ENCODE results near the gene RAB40C. TPM values are rescaled to one million over a fixed set of nuclear protein-coding genes. Genes with fewer than 3 reads are reported as not detected.

RAB40C gene
- total and polyA plus RNA-seq, 5 donors: 10.9 to 13.4 (median 12.4) TPM

DNA sequence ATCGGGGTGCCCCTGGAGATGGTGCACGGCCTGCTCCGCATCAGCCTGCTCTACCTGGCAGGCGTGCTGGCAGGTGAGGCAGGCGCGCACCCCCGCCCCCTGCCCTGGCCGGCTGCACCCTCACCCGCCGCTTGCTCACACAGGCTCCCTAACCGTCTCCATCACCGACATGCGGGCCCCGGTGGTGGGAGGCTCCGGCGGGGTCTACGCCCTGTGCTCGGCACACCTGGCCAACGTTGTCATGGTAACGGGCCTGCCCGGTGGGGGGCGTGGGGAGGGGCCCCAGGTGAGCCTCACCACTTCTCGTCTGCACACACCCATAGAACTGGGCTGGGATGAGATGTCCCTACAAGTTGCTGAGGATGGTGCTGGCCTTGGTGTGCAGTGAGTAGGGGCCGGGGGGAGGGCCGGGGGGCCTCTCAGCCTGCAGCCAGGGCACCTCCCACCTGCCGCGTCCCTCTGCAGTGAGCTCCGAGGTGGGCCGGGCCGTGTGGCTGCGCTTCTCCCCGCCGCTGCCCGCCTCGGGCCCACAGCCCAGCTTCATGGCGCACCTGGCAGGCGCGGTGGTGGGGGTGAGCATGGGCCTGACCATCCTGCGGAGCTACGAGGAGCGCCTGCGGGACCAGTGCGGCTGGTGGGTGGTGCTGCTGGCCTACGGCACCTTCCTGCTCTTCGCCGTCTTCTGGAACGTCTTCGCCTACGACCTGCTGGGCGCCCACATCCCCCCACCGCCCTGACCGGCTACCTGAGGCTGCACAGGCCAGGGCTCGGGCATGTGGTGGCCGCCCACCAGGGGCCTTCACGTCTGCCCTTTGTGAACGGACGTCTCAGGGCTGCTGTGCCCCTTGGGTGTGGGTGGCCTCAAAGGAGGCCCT, 87.7 kb downstream of the RAB40C start:
- H3K4me1 ChIP-seq (ENCODE audit: control insufficient read depth, insufficient read depth, low read length): peaks cover 7% of the 10 kb centered on the region

DNA sequence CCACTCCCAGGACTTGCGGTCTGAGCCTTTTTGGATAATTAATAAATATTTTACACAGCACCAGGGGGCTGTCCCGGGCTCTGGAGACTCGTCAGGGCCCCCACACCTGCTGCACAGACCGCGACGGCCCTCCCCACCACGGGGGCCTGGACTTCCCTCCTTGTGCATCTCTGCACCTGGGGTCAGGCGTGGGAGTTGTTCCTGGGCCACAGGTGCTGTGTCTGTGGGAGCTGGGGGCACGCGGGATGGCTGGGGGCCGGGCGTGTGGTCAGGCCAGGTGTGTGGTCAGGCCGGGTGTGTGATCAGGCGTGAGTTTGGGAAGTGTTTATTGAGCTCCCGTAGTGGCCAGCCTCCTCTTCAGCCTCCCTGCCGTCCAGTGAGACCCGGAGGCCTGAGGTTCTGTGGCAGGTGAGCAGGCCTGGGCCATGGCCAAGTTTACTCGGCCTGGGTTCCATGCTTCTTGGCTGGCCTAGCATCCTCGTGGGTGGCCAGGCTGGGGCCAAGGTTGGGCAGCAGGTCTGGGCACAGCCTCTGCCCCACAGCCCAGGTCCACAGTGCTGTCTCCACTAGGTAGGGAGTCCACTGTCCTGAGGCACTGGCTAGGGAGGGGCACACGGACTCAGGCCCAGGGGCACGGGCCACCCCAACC, 88.5 kb downstream of the RAB40C start:
- intact Hi-C loops (cut with DNase I): no loop called here
- Histone ChIP-seq H3K4me1 (ENCODE audit: control insufficient read depth, insufficient read depth, low read length) (peaks cover 7% of the 10 kb centered on the region), H3K9me3 (ENCODE audit: control insufficient read depth, low read length) (no peaks in the 10 kb centered on the region), H3K27me3 (ENCODE audit: control insufficient read depth, insufficient read depth) (no peaks in the 10 kb centered on the region), H3K27ac (ENCODE audit: low read length) (no peak overlapping the region), H3K4me3 (ENCODE audit: low read length) (no peak overlapping the region)
- 80% methylated on average over 21 of the region's 21 CpGs for WGBS
- ATAC-seq (no peak), DNase-seq (no peak)

More for the DNA sequence above, 87.7 kb downstream of the RAB40C start:
- H3K27me3 ChIP-seq (ENCODE audit: control insufficient read depth, insufficient read depth): no peaks in the 10 kb centered on the region
- ATAC-seq: no peak
- no peak for DNase-seq
- H3K27ac ChIP-seq (ENCODE audit: low read length): no peak overlapping the region
- 56% methylated on average over 57 of the region's 57 CpGs for WGBS
- intact Hi-C loops (cut with DNase I): no loop called here
- no peak overlapping the region for H3K4me3 ChIP-seq (ENCODE audit: low read length)
- no peaks in the 10 kb centered on the region for H3K9me3 ChIP-seq (ENCODE audit: control insufficient read depth, low read length)

Small RNA genes lying within 50 kb of the gene (microRNA-seq; reads per million reads assigned to microRNA genes)
- gene MIR3176: 1.6 to 2.5 reads per million in 2 donors

Other genes with a start within 250 kb of the RAB40C start
- 10 to 100 TPM in 3 of 4 donors, 1 to 10 TPM in 1; 8.4 to 12.2 (median 10.6) TPM for gene AXIN1, start 237.3 kb upstream of the RAB40C start, total RNA-seq
- gene AXIN1, start 237.3 kb upstream of the RAB40C start, polyA plus RNA-seq: 10.2 TPM
- 10 to 100 TPM; 63.9 to 74.9 (median 69.3) TPM for gene MRPL28, start 219.5 kb upstream of the RAB40C start, total RNA-seq
- gene MRPL28, start 219.5 kb upstream of the RAB40C start, polyA plus RNA-seq: 130 TPM
- 10 to 100 TPM; 28.0 to 39.5 (median 34.8) TPM for gene PGAP6, start 208.1 kb upstream of the RAB40C start, total RNA-seq
- 33.2 TPM for gene PGAP6, start 208.1 kb upstream of the RAB40C start, polyA plus RNA-seq
- 10 to 100 TPM; 49.7 to 86.4 (median 66.0) TPM for gene NME4, start 192.9 kb upstream of the RAB40C start, total RNA-seq
- 73.1 TPM for gene NME4, start 192.9 kb upstream of the RAB40C start, polyA plus RNA-seq
- 10 to 100 TPM in 3 of 4 donors, 1 to 10 TPM in 1; 8.6 to 14.6 (median 13.3) TPM for gene DECR2, start 188.2 kb upstream of the RAB40C start, total RNA-seq
- gene DECR2, start 188.2 kb upstream of the RAB40C start, polyA plus RNA-seq: 14.3 TPM
- gene RAB11FIP3, start 164.4 kb upstream of the RAB40C start, total RNA-seq: 10 to 100 TPM; 32.2 to 44.6 (median 38.4) TPM
- gene RAB11FIP3, start 164.4 kb upstream of the RAB40C start, polyA plus RNA-seq: 25.1 TPM
- 10 to 100 TPM; 15.4 to 22.1 (median 19.6) TPM for gene CAPN15, start 62.4 kb upstream of the RAB40C start, total RNA-seq
- 16.9 TPM for gene CAPN15, start 62.4 kb upstream of the RAB40C start, polyA plus RNA-seq
- gene PRR35, start 29.7 kb upstream of the RAB40C start, total RNA-seq: not detected
- gene PRR35, start 29.7 kb upstream of the RAB40C start, polyA plus RNA-seq: not detected
- gene NHLRC4, start 23.1 kb upstream of the RAB40C start, total RNA-seq: under 1 TPM; 0.22 to 0.62 (median 0.54) TPM
- gene NHLRC4, start 23.1 kb upstream of the RAB40C start, polyA plus RNA-seq: 0.84 TPM
- gene PIGQ, start 20.1 kb upstream of the RAB40C start, total RNA-seq: 10 to 100 TPM; 19.8 to 23.0 (median 21.6) TPM
- gene PIGQ, start 20.1 kb upstream of the RAB40C start, polyA plus RNA-seq: 22.9 TPM
- under 1 TPM; 0.15 to 0.70 (median 0.20) TPM for gene WFIKKN1, start 40.9 kb downstream of the RAB40C start, total RNA-seq
- 0.29 TPM for gene WFIKKN1, start 40.9 kb downstream of the RAB40C start, polyA plus RNA-seq
- gene METTL26, start 46.2 kb downstream of the RAB40C start, total RNA-seq: 10 to 100 TPM; 55.4 to 60.3 (median 56.6) TPM
- 128 TPM for gene METTL26, start 46.2 kb downstream of the RAB40C start, polyA plus RNA-seq
- 100 to 1,000 TPM in 1 of 4 donors, 10 to 100 TPM in 3; 71.2 to 121 (median 85.6) TPM for gene MCRIP2, start 51.8 kb downstream of the RAB40C start, total RNA-seq
- gene MCRIP2, start 51.8 kb downstream of the RAB40C start, polyA plus RNA-seq: 141 TPM
- 10 to 100 TPM; 10.5 to 13.7 (median 12.0) TPM for gene WDR90, start 59.3 kb downstream of the RAB40C start, total RNA-seq
- gene WDR90, start 59.3 kb downstream of the RAB40C start, polyA plus RNA-seq: 8.1 TPM
- gene RHOT2, start 78.1 kb downstream of the RAB40C start, total RNA-seq: 100 to 1,000 TPM in 1 of 4 donors, 10 to 100 TPM in 3; 84.3 to 104 (median 90.8) TPM
- 101 TPM for gene RHOT2, start 78.1 kb downstream of the RAB40C start, polyA plus RNA-seq
- gene RHBDL1, start 85.6 kb downstream of the RAB40C start, total RNA-seq: 1 to 10 TPM in 3 of 4 donors, under 1 TPM in 1; 0.89 to 2.9 (median 1.7) TPM
- 2.3 TPM for gene RHBDL1, start 85.6 kb downstream of the RAB40C start, polyA plus RNA-seq
- gene STUB1, start 90.3 kb downstream of the RAB40C start, total RNA-seq: 100 to 1,000 TPM; 114 to 121 (median 119) TPM
- gene STUB1, start 90.3 kb downstream of the RAB40C start, polyA plus RNA-seq: 126 TPM
- 10 to 100 TPM; 52.0 to 55.7 (median 54.6) TPM for gene JMJD8, start 94.3 kb downstream of the RAB40C start, total RNA-seq
- gene JMJD8, start 94.3 kb downstream of the RAB40C start, polyA plus RNA-seq: 49.7 TPM
- 1 to 10 TPM; 7.1 to 9.0 (median 8.2) TPM for gene WDR24, start 100.3 kb downstream of the RAB40C start, total RNA-seq
- gene WDR24, start 100.3 kb downstream of the RAB40C start, polyA plus RNA-seq: 6.3 TPM
- under 1 TPM; 0.19 to 0.38 (median 0.28) TPM for gene FBXL16, start 115.7 kb downstream of the RAB40C start, total RNA-seq
- gene FBXL16, start 115.7 kb downstream of the RAB40C start, polyA plus RNA-seq: 0.34 TPM
- 10 to 100 TPM; 65.2 to 75.0 (median 69.4) TPM for gene METRN, start 125.1 kb downstream of the RAB40C start, total RNA-seq
- gene METRN, start 125.1 kb downstream of the RAB40C start, polyA plus RNA-seq: 68.2 TPM
- gene ANTKMT, start 131.1 kb downstream of the RAB40C start, total RNA-seq: 10 to 100 TPM; 25.7 to 38.8 (median 33.2) TPM
- 37.6 TPM for gene ANTKMT, start 131.1 kb downstream of the RAB40C start, polyA plus RNA-seq
- gene CCDC78, start 136.4 kb downstream of the RAB40C start, total RNA-seq: under 1 TPM in 3 of 4 donors, not detected in 1; 0.36 to 0.97 (median 0.40) TPM
- gene CCDC78, start 136.4 kb downstream of the RAB40C start, polyA plus RNA-seq: 0.48 TPM
- 10 to 100 TPM in 3 of 4 donors, 1 to 10 TPM in 1; 7.5 to 15.3 (median 12.0) TPM for gene HAGHL, start 137.0 kb downstream of the RAB40C start, total RNA-seq
- gene HAGHL, start 137.0 kb downstream of the RAB40C start, polyA plus RNA-seq: 21.0 TPM
- gene CIAO3, start 150.9 kb downstream of the RAB40C start, total RNA-seq: 10 to 100 TPM; 21.5 to 31.3 (median 23.4) TPM
- gene CIAO3, start 150.9 kb downstream of the RAB40C start, polyA plus RNA-seq: 28.2 TPM
- 1 to 10 TPM in 2 of 4 donors, under 1 TPM in 1, not detected in 1; 0.92 to 3.1 (median 1.0) TPM for gene MSLN, start 170.7 kb downstream of the RAB40C start, total RNA-seq
- not detected for gene MSLN, start 170.7 kb downstream of the RAB40C start, polyA plus RNA-seq
- 10 to 100 TPM in 2 of 4 donors, 1 to 10 TPM in 2; 9.3 to 11.8 (median 9.9) TPM for gene RPUSD1, start 198.3 kb downstream of the RAB40C start, total RNA-seq
- 11.5 TPM for gene RPUSD1, start 198.3 kb downstream of the RAB40C start, polyA plus RNA-seq
- gene CHTF18, start 198.6 kb downstream of the RAB40C start, total RNA-seq: 1 to 10 TPM; 4.0 to 6.9 (median 4.9) TPM
- 3.4 TPM for gene CHTF18, start 198.6 kb downstream of the RAB40C start, polyA plus RNA-seq
- gene GNG13, start 210.7 kb downstream of the RAB40C start, total RNA-seq: not detected
- not detected for gene GNG13, start 210.7 kb downstream of the RAB40C start, polyA plus RNA-seq

All from right cardiac atrium (tissue), 5 donors.